ENCODE results near the gene TMEM131. TPM values are rescaled to one million over a fixed set of nuclear protein-coding genes. Genes with fewer than 3 reads are reported as not detected.

TMEM131 gene
- polyA plus RNA-seq, 3 donors = 7.0 to 23.6 (median 8.2) TPM

DNA sequence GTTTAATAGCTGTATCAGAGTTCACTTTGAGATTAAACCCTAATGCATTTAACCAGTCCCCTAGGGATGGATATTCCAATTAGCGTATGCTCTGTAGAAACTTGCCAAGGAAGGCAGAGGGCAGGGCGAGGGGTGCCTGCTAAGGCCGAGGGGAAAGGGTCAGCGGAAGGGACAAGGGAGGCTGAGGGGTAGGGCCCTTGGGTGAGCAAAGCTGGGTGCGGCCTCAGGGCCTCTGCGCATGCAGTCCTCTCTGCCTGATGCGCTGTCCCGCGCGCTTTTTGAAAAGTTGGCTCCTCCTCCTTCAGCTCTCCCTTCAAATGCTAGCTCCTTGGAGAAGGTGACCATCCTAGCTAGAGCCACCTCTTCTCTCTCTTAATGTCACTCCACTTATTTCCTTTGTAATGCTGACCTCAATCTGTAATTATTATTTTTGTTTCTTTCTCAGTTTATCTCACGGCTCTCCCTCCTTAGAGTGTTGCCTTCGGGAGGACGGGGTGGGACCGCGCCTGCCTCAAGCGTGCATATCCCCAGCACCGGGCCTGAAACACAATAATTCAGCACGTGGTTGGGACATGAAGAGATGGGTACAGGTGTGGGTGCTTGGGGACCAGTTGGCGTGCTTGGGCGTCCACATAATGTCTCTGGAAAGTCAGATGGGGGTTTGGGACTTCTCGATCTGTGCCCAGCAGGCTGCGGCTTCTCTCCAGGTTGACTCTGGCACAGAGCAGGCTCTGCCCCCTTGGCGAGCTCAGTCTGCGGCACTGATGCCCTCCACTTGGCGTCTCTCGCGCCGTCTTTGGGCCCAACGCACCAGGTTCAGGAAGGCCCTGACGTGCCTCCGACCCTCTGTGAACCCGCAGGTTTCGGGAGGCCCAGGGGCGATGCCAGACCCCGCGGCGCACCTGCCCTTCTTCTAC lies 272.3 kb downstream of the TMEM131 start:
- no peak overlapping the region for H3K27ac Mint-ChIP-seq
- Histone ChIP-seq H4K20me1 (ENCODE audit: insufficient read depth, low read length) (no peaks in the 10 kb centered on the region), H3K4me2 (replicated peaks; ENCODE audit: extremely low read depth, low read length, poor library complexity, severe bottlenecking) (no peak overlapping the region), H3K36me3 (replicated peaks in 1 of 2; ENCODE audit: control insufficient read depth in 1 of 2, insufficient read depth in 2 of 2, low read length in 2 of 2) (no peaks in the 10 kb centered on the region), H3K79me2 (ENCODE audit: insufficient read depth, low read length) (no peaks in the 10 kb centered on the region), H3K4me1 (ENCODE audit: control insufficient read depth in 1 of 2, insufficient read depth in 2 of 2, low read length in 2 of 2) (peaks cover 5 to 8% of the 10 kb centered on the region in 2 donors), H3K27me3 (ENCODE audit: control insufficient read depth in 2 of 2, insufficient read depth in 2 of 2, low read length in 2 of 2) (no peaks in the 10 kb centered on the region), H2AFZ (ENCODE audit: insufficient read depth, low read depth, low read length, poor library complexity, severe bottlenecking) (no peak overlapping the region), H3K27ac (ENCODE audit: low read depth in 1 of 2, low read length in 2 of 2) (no peak overlapping the region), H3K9me3 (replicated peaks in 1 of 2; ENCODE audit: control insufficient read depth in 1 of 2, insufficient read depth in 1 of 2, low read length in 2 of 2) (peaks cover 0 to 8% of the 10 kb centered on the region in 2 donors), H3K4me3 (replicated peaks in 1 of 3; ENCODE audit: low read depth in 2 of 3, low read length in 3 of 3) (no peak overlapping the region), H3K9ac (ENCODE audit: insufficient read depth, low read length, poor library complexity, severe bottlenecking) (no peak overlapping the region)
- H3K27me3 Mint-ChIP-seq (ENCODE audit: low read depth in 3 of 3) = peaks cover 1 to 10% (median 10%) of the 10 kb centered on the region in 3 donors
- 93% methylated on average over 35 of the region's 37 CpGs for WGBS (ENCODE audit: insufficient coverage)
- no peak overlapping the region for H3K4me3 Mint-ChIP-seq
- DNase-seq = no peak
- peaks cover 4 to 11% (median 8%) of the 10 kb centered on the region in 7 donors for H3K9me3 Mint-ChIP-seq
- intact Hi-C loops (cut with micrococcal nuclease) = no loop called here
- H3K36me3 Mint-ChIP-seq = no peaks in the 10 kb centered on the region
- TF ChIP-seq, protein P1, sequence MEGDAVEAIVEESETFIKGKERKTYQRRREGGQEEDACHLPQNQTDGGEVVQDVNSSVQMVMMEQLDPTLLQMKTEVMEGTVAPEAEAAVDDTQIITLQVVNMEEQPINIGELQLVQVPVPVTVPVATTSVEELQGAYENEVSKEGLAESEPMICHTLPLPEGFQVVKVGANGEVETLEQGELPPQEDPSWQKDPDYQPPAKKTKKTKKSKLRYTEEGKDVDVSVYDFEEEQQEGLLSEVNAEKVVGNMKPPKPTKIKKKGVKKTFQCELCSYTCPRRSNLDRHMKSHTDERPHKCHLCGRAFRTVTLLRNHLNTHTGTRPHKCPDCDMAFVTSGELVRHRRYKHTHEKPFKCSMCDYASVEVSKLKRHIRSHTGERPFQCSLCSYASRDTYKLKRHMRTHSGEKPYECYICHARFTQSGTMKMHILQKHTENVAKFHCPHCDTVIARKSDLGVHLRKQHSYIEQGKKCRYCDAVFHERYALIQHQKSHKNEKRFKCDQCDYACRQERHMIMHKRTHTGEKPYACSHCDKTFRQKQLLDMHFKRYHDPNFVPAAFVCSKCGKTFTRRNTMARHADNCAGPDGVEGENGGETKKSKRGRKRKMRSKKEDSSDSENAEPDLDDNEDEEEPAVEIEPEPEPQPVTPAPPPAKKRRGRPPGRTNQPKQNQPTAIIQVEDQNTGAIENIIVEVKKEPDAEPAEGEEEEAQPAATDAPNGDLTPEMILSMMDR (IDR thresholded peaks at IDR 0.05) = no peak
- H3K4me1 Mint-ChIP-seq = peaks cover 10% of the 10 kb centered on the region

DNA sequence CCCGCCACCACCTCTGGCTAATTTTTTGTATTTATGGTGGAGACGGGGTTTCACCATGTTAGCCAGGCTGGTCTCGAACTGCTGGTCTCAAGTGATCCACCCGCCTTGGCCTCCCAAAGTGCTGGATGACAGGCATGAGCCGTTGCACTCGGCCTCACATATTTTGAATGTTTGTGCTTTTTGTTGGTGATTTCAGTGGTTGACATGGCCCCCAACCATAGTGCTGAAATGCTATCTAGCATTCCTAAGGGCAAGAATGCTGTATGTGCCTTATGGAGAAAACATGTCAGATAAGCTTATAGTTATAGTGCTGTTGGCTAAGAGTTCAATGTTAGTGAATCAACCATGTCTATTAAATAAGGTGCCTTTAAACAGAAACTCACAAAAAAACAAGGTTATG lies 273.5 kb downstream of the TMEM131 start:
- no peak for DNase-seq
- H4K20me1 ChIP-seq (ENCODE audit: insufficient read depth, low read length) = no peaks in the 10 kb centered on the region
- Mint-ChIP-seq H3K4me3 (no peak overlapping the region), H3K9me3 (peaks cover 4 to 11% (median 8%) of the 10 kb centered on the region in 7 donors), H3K36me3 (no peaks in the 10 kb centered on the region), H3K27ac (no peak overlapping the region), H3K4me1 (peaks cover 12% of the 10 kb centered on the region), H3K27me3 (ENCODE audit: low read depth in 3 of 3) (peaks cover 3 to 10% (median 10%) of the 10 kb centered on the region in 3 donors)
- H3K27me3 ChIP-seq (ENCODE audit: control insufficient read depth in 2 of 2, insufficient read depth in 2 of 2, low read length in 2 of 2) = no peaks in the 10 kb centered on the region
- intact Hi-C loops (cut with micrococcal nuclease) = no loop called here
- H3K9ac ChIP-seq (ENCODE audit: insufficient read depth, low read length, poor library complexity, severe bottlenecking) = no peak overlapping the region
- H2AFZ ChIP-seq (ENCODE audit: insufficient read depth, low read depth, low read length, poor library complexity, severe bottlenecking) = no peak overlapping the region
- no peaks in the 10 kb centered on the region for H3K36me3 ChIP-seq (replicated peaks in 1 of 2; ENCODE audit: control insufficient read depth in 1 of 2, insufficient read depth in 2 of 2, low read length in 2 of 2)
- 96% methylated on average over 5 of the region's 6 CpGs for WGBS (ENCODE audit: insufficient coverage)
- H3K9me3 ChIP-seq (replicated peaks in 1 of 2; ENCODE audit: control insufficient read depth in 1 of 2, insufficient read depth in 1 of 2, low read length in 2 of 2) = peaks cover 0 to 8% of the 10 kb centered on the region in 2 donors
- no peak overlapping the region for H3K4me3 ChIP-seq (replicated peaks in 1 of 3; ENCODE audit: low read depth in 2 of 3, low read length in 3 of 3)
- H3K27ac ChIP-seq (ENCODE audit: low read depth in 1 of 2, low read length in 2 of 2) = no peak overlapping the region
- TF ChIP-seq, protein P1 (IDR thresholded peaks at IDR 0.05) = no peak
- peaks cover 8 to 11% of the 10 kb centered on the region in 2 donors for H3K4me1 ChIP-seq (ENCODE audit: control insufficient read depth in 1 of 2, insufficient read depth in 2 of 2, low read length in 2 of 2)
- no peak overlapping the region for H3K4me2 ChIP-seq (replicated peaks; ENCODE audit: extremely low read depth, low read length, poor library complexity, severe bottlenecking)
- no peaks in the 10 kb centered on the region for H3K79me2 ChIP-seq (ENCODE audit: insufficient read depth, low read length)
